T47D (cell line): ENCODE measurements around the gene CAPN15.

Source experiments
- DNase-seq, 2 experiments: peaks; one replicate each; pipeline versions ENCODE4 v3.0.0 to v3.0.0-alpha.2; 2011 to 2012; ENCODE audit warnings: low read depth in 1 of 2, low spot score in 1 of 2
- JUND ChIP-seq: IDR thresholded peaks from 2 replicates; pipeline ENCODE4 v1.6.1; 2012; ENCODE audit warnings: low read depth
- in situ Hi-C: cut with HindIII; loops from 2 replicates; pipeline ENCODE4 v1.10.0; 2016; ENCODE audit warnings: low sequenced_read_pairs, low pct_unique_long_range_greater_than_20kb

The CAPN15 gene

GRCh38 chr16:548586-548985 lies 21.1 kb downstream of the CAPN15 start:
- TF ChIP-seq JUND, result no peak
- no peak for DNase-seq
- in situ Hi-C loops, result no loop called here

GRCh38 chr16:549544-550263 lies 22.2 kb downstream of the CAPN15 start:
- no peak for TF ChIP-seq JUND
- no peak for DNase-seq
- in situ Hi-C loops, result no loop called here

- TF ChIP-seq JUND, result no peak
- no peak for DNase-seq
- in situ Hi-C loops, result no loop called here
These were observed 23.7 kb downstream of the CAPN15 start for GRCh38 chr16:551210-551609.

GRCh38 chr16:552171-552570 lies 24.7 kb downstream of the CAPN15 start:
- in situ Hi-C loops, result no loop called here
- no peak for DNase-seq
- TF ChIP-seq JUND, result no peak

GRCh38 chr16:553601-554296 lies 26.2 kb downstream of the CAPN15 start:
- no peak for DNase-seq
- no peak for TF ChIP-seq JUND
- in situ Hi-C loops, result no loop called here

- DNase-seq, result no peak
- no peak for TF ChIP-seq JUND
- in situ Hi-C loops, result no loop called here
These were observed 26.7 kb downstream of the CAPN15 start for GRCh38 chr16:554297-554621.

- in situ Hi-C loops, result no loop called here
- no peak for DNase-seq
- TF ChIP-seq JUND, result no peak
These were observed 27.3 kb downstream of the CAPN15 start for GRCh38 chr16:554640-555365.

- TF ChIP-seq JUND, result no peak
- DNase-seq, result no peak
- in situ Hi-C loops, result no loop called here
These were observed 28.3 kb downstream of the CAPN15 start for GRCh38 chr16:555528-556473.

- no peak for TF ChIP-seq JUND
- in situ Hi-C loops, result no loop called here
- no peak for DNase-seq
These were observed 29.1 kb downstream of the CAPN15 start for GRCh38 chr16:556474-557173.

GRCh38 chr16:557463-558297 lies 30.2 kb downstream of the CAPN15 start:
- in situ Hi-C loops, result no loop called here
- no peak for TF ChIP-seq JUND

More at GRCh38 chr16:557463-558297, 30.2 kb downstream of the CAPN15 start:
- DNase-seq, result no peak
